Measurements from ENCODE around the gene DNAH8. TPM values are rescaled to one million over a fixed set of nuclear protein-coding genes. Genes with fewer than 3 reads are reported as not detected.

The DNAH8 gene
- total RNA-seq, 1 donor = under 0.01 TPM

DNA sequence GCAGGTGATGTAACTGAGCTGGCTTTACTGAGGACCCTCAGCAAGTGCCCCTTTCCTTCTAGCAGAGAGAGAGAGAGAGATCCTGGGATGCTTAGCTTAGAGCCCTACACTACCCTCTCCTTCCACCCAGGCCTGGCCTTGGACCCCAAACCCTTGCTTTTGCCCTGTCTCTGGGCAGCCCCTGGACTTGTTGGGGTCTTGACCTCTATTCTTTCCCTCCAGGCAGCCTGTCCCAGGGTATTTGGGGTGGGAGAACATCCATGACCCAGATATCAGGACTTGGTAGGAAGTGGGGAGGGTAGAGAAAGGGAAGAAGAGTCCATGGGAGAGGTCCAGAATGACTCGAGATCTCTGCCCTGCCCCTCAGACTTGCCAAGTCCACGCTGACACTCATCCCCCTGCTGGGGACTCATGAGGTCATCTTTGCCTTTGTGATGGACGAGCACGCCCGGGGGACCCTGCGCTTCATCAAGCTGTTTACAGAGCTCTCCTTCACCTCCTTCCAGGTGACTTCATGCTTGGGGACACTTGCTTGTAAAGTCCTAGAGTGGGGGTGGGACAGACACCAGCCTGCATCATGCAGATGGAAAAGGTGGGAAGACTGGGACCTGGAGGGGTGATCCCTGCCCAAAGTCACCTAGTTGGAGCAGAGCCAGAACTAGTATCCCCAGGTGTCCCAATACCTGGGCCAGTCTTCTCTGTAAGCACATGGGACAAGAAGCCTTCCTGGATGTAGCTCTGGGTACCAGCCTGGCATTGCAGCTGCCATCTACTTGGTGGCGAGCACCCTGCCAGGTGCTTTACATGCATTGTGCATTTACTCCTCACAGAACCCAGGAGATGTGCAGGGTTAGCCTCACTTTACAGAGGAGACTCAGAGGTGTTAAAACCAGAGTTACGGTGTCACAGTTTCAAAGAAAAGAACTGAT is 364.4 kb downstream of the DNAH8 start:
- DNase-seq (ENCODE audit: low read depth) = no peak
- TF ChIP-seq, protein P1, sequence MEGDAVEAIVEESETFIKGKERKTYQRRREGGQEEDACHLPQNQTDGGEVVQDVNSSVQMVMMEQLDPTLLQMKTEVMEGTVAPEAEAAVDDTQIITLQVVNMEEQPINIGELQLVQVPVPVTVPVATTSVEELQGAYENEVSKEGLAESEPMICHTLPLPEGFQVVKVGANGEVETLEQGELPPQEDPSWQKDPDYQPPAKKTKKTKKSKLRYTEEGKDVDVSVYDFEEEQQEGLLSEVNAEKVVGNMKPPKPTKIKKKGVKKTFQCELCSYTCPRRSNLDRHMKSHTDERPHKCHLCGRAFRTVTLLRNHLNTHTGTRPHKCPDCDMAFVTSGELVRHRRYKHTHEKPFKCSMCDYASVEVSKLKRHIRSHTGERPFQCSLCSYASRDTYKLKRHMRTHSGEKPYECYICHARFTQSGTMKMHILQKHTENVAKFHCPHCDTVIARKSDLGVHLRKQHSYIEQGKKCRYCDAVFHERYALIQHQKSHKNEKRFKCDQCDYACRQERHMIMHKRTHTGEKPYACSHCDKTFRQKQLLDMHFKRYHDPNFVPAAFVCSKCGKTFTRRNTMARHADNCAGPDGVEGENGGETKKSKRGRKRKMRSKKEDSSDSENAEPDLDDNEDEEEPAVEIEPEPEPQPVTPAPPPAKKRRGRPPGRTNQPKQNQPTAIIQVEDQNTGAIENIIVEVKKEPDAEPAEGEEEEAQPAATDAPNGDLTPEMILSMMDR (IDR thresholded peaks at IDR 0.05; ENCODE audit: insufficient read depth, low read depth, low read length) = no peak
- H3K4me3 ChIP-seq (ENCODE audit: low read depth, low read length) = no peak overlapping the region

Small RNA genes within 50 kb of the gene (small RNA-seq; reads per million reads assigned to genes)
- not detected for gene AL034345.1
- gene RF00393 = not detected

Other genes with a start within 250 kb of the DNAH8 start
- 8.7 and 12.1 TPM in 2 replicates for gene BTBD9, start 75.4 kb upstream of the DNAH8 start, total RNA-seq
- 110 and 154 TPM in 2 replicates for gene GLO1, start 12.2 kb upstream of the DNAH8 start, total RNA-seq